ENCODE results near the gene LHFPL2. TPM values are rescaled to one million over a fixed set of nuclear protein-coding genes. Genes with fewer than 3 reads are reported as not detected.

Gene LHFPL2
- total RNA-seq, 1 experiment from 2014 or later: 4.8 TPM

DNA sequence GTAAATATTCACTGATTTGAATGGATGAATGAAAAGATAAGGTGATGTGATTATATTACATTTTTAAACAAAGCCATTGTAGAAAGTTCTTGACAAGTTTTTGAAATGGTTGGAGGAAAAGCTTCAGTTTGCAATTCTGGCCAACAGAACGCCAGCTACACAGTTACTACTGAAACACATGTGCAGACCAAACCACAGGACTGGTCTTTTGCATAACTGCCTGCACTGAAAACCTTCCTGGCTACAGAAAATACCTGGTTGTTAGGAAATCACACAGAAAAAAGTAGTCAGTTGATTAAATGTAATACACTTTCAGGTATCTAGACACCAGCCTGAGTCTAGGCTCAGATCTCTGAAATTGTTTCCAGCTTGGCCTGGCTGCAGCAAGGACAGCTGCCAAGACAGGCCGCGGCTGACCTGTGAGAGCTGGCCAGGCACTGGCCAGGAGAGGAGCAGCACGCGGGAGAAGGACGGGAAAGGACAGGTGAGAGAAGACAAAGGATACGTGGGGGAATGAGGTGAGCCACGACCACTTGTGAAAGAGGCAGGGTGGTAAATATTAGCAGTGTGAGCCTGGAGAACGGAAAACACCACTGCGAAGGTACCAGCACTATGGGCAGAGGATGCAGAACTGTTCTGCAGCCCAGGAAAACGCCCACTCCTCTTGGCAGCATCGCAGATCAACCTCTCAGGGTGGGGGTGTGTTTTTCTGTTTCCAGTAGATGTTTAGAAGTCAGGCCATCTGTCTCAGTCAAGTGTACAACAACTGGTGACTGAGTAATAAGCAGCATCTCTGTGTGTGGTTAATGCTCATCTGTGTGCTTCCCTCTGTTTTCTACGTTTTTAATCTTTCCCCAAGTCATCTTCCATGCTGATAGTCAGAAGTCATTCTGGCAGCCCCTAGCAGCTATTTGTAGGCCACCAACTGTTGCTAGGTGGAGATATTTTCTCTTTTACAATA lies 150.7 kb downstream of the LHFPL2 start:
- H3K79me2 ChIP-seq (ENCODE audit: low read length): no peaks in the 10 kb centered on the region

DNA sequence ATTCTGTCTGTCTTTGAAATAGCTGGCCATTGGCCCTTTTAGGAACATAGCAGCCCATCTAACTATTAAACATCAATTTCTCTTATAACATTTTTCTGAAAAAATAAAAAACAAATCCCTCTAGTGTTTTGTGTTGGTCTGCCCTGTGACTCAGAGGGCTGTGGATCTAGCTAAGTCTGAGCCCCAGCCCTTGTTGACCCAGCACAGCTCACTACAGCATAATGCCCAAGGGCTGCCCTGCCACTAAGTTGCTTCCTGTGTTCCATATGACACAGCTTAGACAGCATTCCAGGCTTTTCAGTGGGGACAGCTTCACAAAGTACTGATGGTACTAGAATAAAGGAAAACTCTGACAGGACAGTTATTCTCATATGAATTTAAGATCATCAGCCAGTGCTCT lies 152.2 kb downstream of the LHFPL2 start:
- no peak overlapping the region for H2AFZ ChIP-seq (ENCODE audit: low read length)
- no peak overlapping the region for H3K9ac ChIP-seq (ENCODE audit: low read length)
- no peak overlapping the region for H3K27ac ChIP-seq (ENCODE audit: low read length)
- H3K9me2 ChIP-seq (replicated peaks; ENCODE audit: insufficient read depth, low read length): no peaks in the 10 kb centered on the region
- no peaks in the 10 kb centered on the region for H3K79me2 ChIP-seq (ENCODE audit: low read length)
- no peaks in the 10 kb centered on the region for H3K27me3 ChIP-seq (ENCODE audit: low read length)
- H3K36me3 ChIP-seq (ENCODE audit: insufficient read depth, low read length): peaks cover 5% of the 10 kb centered on the region; the same call in 1 of the 2 replicates
- peaks cover 26% of the 10 kb centered on the region for H3K4me1 ChIP-seq (ENCODE audit: low read length)
- no peaks in the 10 kb centered on the region for H3K9me3 ChIP-seq (ENCODE audit: low read length)
- no peak overlapping the region for H3K4me2 ChIP-seq (ENCODE audit: low read depth, low read length, poor library complexity, severe bottlenecking)
- H4K20me1 ChIP-seq (ENCODE audit: insufficient read depth, low read depth, low read length): 0 out of 2 replicates have a peak, but pooled peaks cover 3% of the 10 kb centered on the region
- H3K4me3 ChIP-seq (ENCODE audit: low read length): no peak overlapping the region
- no peak for DNase-seq

More for the DNA sequence above, 150.7 kb downstream of the LHFPL2 start:
- H4K20me1 ChIP-seq (ENCODE audit: insufficient read depth, low read depth, low read length): 0 out of 2 replicates have a peak, but pooled peaks cover 3% of the 10 kb centered on the region
- H3K27ac ChIP-seq (ENCODE audit: low read length): no peak overlapping the region
- DNase-seq: no peak
- H3K36me3 ChIP-seq (ENCODE audit: insufficient read depth, low read length): peaks cover 5% of the 10 kb centered on the region; the same call in 1 of the 2 replicates
- H2AFZ ChIP-seq (ENCODE audit: low read length): no peak overlapping the region
- H3K9ac ChIP-seq (ENCODE audit: low read length): no peak overlapping the region
- no peaks in the 10 kb centered on the region for H3K9me3 ChIP-seq (ENCODE audit: low read length)
- no peaks in the 10 kb centered on the region for H3K27me3 ChIP-seq (ENCODE audit: low read length)
- H3K4me2 ChIP-seq (ENCODE audit: low read depth, low read length, poor library complexity, severe bottlenecking): peak overlapping the region; percentile 39
- H3K4me3 ChIP-seq (ENCODE audit: low read length): no peak overlapping the region; the same call in 1 of the 2 replicates
- peaks cover 41% of the 10 kb centered on the region for H3K4me1 ChIP-seq (ENCODE audit: low read length)
- no peaks in the 10 kb centered on the region for H3K9me2 ChIP-seq (replicated peaks; ENCODE audit: insufficient read depth, low read length)

DNA sequence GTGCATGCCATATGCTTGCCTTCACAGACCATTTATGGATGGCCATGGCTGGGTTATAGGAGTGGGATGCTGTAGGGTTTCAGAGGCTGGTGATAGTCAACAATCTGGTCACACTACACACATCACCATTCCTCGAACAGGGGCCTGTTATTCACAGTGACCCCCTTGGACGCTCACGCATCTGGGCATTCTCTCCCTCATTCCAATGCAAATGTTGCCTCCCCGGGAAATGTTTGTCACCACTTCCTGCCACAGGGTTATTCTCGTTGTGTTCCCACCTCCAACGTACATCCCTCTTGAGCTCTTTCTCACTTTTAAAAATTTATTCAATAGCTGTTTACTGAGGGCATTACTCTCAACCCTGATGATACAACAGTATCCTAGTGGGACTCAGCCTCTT lies 152.8 kb downstream of the LHFPL2 start:
- no peak overlapping the region for H2AFZ ChIP-seq (ENCODE audit: low read length)
- H3K36me3 ChIP-seq (ENCODE audit: insufficient read depth, low read length): peaks cover 5% of the 10 kb centered on the region; the same call in 1 of the 2 replicates
- H3K27me3 ChIP-seq (ENCODE audit: low read length): no peaks in the 10 kb centered on the region
- H3K4me3 ChIP-seq (ENCODE audit: low read length): no peak overlapping the region
- no peak overlapping the region for H3K4me2 ChIP-seq (ENCODE audit: low read depth, low read length, poor library complexity, severe bottlenecking)
- no peak overlapping the region for H3K9ac ChIP-seq (ENCODE audit: low read length)
- no peaks in the 10 kb centered on the region for H3K79me2 ChIP-seq (ENCODE audit: low read length)
- peaks cover 22% of the 10 kb centered on the region for H3K4me1 ChIP-seq (ENCODE audit: low read length)
- no peak overlapping the region for H3K27ac ChIP-seq (ENCODE audit: low read length)
- H4K20me1 ChIP-seq (ENCODE audit: insufficient read depth, low read depth, low read length): 0 out of 2 replicates have a peak, but pooled peaks cover 3% of the 10 kb centered on the region
- H3K9me3 ChIP-seq (ENCODE audit: low read length): no peaks in the 10 kb centered on the region
- H3K9me2 ChIP-seq (replicated peaks; ENCODE audit: insufficient read depth, low read length): no peaks in the 10 kb centered on the region
- DNase-seq: no peak

DNA sequence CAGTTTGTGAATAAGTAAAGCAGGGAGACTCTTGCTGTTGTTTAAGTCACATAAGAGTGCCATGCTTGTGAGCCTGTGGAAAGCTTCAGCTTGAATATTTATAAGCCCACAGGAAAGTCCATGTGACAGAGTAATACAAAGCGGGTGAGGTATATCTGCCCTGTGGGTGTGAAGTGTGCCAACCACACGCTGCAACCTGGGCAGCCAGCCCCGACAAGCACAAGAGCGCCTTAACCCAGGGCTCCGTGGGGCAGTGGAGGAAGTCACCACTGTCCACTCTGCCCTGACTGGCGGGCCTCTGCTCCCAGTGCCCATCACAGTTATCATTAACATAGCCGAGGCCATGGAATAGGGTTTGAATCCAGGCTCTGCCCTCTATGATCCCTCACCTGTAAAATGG lies 155.9 kb downstream of the LHFPL2 start:
- H3K79me2 ChIP-seq (ENCODE audit: low read length): no peaks in the 10 kb centered on the region
- no peak overlapping the region for H3K9ac ChIP-seq (ENCODE audit: low read length)
- H3K4me1 ChIP-seq (ENCODE audit: low read length): peaks cover 13% of the 10 kb centered on the region
- H3K27ac ChIP-seq (ENCODE audit: low read length): no peak overlapping the region
- no peaks in the 10 kb centered on the region for H3K9me2 ChIP-seq (replicated peaks; ENCODE audit: insufficient read depth, low read length)
- H3K36me3 ChIP-seq (ENCODE audit: insufficient read depth, low read length): peaks cover 10% of the 10 kb centered on the region
- no peak overlapping the region for H3K4me2 ChIP-seq (ENCODE audit: low read depth, low read length, poor library complexity, severe bottlenecking)
- no peaks in the 10 kb centered on the region for H3K9me3 ChIP-seq (ENCODE audit: low read length)
- no peak overlapping the region for H2AFZ ChIP-seq (ENCODE audit: low read length)
- no peak for DNase-seq
- no peak overlapping the region for H3K4me3 ChIP-seq (ENCODE audit: low read length)
- H4K20me1 ChIP-seq (ENCODE audit: insufficient read depth, low read depth, low read length): 0 out of 2 replicates have a peak, but pooled peaks cover 2% of the 10 kb centered on the region
- H3K27me3 ChIP-seq (ENCODE audit: low read length): no peaks in the 10 kb centered on the region

DNA sequence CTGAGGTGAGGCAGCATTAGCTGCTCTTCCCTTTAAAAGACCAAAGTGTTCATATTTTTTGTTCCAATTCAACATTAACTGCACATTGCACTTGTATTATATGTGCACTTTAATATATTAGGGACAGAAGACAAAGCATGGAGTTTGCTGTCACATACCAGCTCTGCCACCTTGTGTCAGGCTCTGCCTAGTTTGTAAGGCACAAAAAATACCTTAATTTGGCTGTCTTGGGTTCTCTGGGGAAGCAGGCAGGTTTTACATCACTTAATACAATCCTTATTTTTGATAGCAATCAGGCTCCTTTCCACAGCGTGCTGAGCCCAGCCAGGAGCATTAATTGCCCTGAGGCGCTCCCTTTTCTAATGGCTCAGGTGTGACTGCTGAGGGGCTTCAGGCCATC lies 156.3 kb downstream of the LHFPL2 start:
- Histone ChIP-seq H3K27me3 (ENCODE audit: low read length) (no peaks in the 10 kb centered on the region), H3K4me1 (ENCODE audit: low read length) (peaks cover 10% of the 10 kb centered on the region), H3K36me3 (ENCODE audit: insufficient read depth, low read length) (peaks cover 12% of the 10 kb centered on the region), H3K4me3 (ENCODE audit: low read length) (no peak overlapping the region), H3K9me2 (replicated peaks; ENCODE audit: insufficient read depth, low read length) (no peaks in the 10 kb centered on the region), H3K9ac (ENCODE audit: low read length) (no peak overlapping the region), H2AFZ (ENCODE audit: low read length) (no peak overlapping the region), H3K79me2 (ENCODE audit: low read length) (no peaks in the 10 kb centered on the region), H3K27ac (ENCODE audit: low read length) (no peak overlapping the region), H3K4me2 (ENCODE audit: low read depth, low read length, poor library complexity, severe bottlenecking) (no peak overlapping the region), H3K9me3 (ENCODE audit: low read length) (no peaks in the 10 kb centered on the region), H4K20me1 (ENCODE audit: insufficient read depth, low read depth, low read length) (no peaks in the 10 kb centered on the region)
- no peak for DNase-seq

DNA sequence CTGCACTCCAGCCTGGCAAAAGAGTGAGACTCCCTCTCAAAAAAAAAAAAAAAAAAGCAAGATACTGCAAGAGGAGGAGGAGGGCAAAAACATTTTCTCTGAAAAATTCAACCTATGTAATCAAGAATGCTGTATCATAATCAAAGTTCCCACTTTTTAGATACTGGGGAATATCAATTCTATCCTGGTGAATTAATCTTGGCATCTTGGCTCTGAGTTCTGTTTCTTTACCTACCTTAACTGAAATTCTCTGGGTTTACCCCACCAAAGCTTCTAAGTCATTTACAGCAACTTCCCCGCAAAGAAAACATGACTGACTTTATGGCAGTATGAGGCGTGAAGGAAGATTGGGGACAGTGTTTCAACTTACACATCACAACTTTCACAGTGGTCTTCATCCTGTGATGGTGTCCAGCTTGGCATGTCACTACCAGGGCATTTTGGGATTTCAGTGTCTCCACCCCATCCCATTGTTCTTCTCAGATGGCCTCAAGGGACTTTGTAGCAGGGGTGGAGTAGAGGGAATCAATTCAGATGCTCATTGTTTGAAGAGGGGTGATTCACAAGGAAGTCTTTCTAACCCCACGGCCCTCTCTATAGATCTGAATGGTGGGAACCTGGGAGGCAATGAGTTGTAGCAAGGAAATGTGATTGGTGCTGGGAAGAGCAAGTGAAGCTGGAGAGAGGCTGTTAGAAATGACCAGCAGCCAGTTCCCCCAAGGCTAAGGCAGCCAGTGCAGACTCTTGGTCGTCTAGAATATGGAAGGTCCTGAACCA lies 157.7 kb downstream of the LHFPL2 start:
- H3K4me3 ChIP-seq (ENCODE audit: low read length): no peak overlapping the region

DNA sequence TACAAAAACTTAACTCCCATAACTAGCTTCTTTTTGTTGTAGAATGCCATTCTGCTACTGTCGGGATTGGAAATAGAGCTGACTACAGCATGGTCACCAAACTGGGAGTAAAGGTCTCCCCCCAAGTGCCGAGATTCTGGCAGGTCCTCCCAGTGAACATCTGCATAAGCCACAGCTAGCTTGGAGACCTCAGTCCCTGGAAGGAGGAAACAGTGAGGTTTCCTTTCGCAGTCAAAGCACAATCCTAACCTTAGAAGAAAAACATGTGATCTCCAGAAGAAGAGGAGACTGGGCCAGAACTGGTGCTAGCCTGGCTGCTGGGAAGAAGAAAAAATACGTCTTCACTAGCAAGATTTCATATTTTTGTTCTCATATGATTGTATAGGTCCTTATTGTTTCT lies 160.7 kb downstream of the LHFPL2 start:
- Histone ChIP-seq H3K9me3 (ENCODE audit: low read length) (no peaks in the 10 kb centered on the region), H3K4me3 (ENCODE audit: low read length) (no peak overlapping the region), H3K9me2 (replicated peaks; ENCODE audit: insufficient read depth, low read length) (no peaks in the 10 kb centered on the region), H3K9ac (ENCODE audit: low read length) (no peak overlapping the region), H2AFZ (ENCODE audit: low read length) (no peak overlapping the region), H3K79me2 (ENCODE audit: low read length) (no peaks in the 10 kb centered on the region), H3K27ac (ENCODE audit: low read length) (no peak overlapping the region), H3K4me2 (ENCODE audit: low read depth, low read length, poor library complexity, severe bottlenecking) (no peak overlapping the region), H3K4me1 (ENCODE audit: low read length) (peaks cover 33% of the 10 kb centered on the region), H3K27me3 (ENCODE audit: low read length) (no peaks in the 10 kb centered on the region), H4K20me1 (ENCODE audit: insufficient read depth, low read depth, low read length) (no peaks in the 10 kb centered on the region), H3K36me3 (ENCODE audit: insufficient read depth, low read length) (peaks cover 18% of the 10 kb centered on the region)
- DNase-seq: no peak

More for the DNA sequence above, 157.7 kb downstream of the LHFPL2 start:
- no peaks in the 10 kb centered on the region for H3K79me2 ChIP-seq (ENCODE audit: low read length)
- H4K20me1 ChIP-seq (ENCODE audit: insufficient read depth, low read depth, low read length): no peaks in the 10 kb centered on the region
- H3K4me2 ChIP-seq (ENCODE audit: low read depth, low read length, poor library complexity, severe bottlenecking): no peak overlapping the region
- peaks cover 4% of the 10 kb centered on the region; the same call in 1 of the 2 replicates for H3K4me1 ChIP-seq (ENCODE audit: low read length)
- DNase-seq: no peak
- H3K9ac ChIP-seq (ENCODE audit: low read length): no peak overlapping the region
- no peak overlapping the region for H3K27ac ChIP-seq (ENCODE audit: low read length)
- no peaks in the 10 kb centered on the region for H3K9me2 ChIP-seq (replicated peaks; ENCODE audit: insufficient read depth, low read length)
- no peak overlapping the region for H2AFZ ChIP-seq (ENCODE audit: low read length)
- H3K36me3 ChIP-seq (ENCODE audit: insufficient read depth, low read length): peaks cover 22% of the 10 kb centered on the region
- H3K9me3 ChIP-seq (ENCODE audit: low read length): no peaks in the 10 kb centered on the region
- no peaks in the 10 kb centered on the region for H3K27me3 ChIP-seq (ENCODE audit: low read length)

DNA sequence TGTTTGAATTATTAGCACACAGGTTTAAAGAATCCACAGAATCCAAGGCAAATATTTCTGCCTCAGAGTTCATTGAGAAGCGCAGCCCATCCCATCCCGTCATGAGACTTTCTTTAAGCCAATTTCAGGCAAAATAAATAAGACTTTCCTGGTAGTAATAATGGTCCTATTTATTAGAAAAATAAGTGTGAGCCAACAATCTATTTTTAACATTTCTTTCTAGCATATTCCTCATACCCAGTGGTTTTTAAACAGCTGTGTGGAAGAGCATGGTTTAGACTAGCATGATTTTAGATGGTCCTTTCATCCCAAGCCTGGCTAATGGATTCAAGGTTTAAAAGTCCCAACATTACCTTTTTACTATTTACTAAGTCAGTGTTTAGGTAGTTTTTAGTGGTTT lies 162.4 kb downstream of the LHFPL2 start:
- Histone ChIP-seq H3K4me3 (ENCODE audit: low read length) (no peak overlapping the region), H3K79me2 (ENCODE audit: low read length) (no peaks in the 10 kb centered on the region), H4K20me1 (ENCODE audit: insufficient read depth, low read depth, low read length) (no peaks in the 10 kb centered on the region), H3K9me3 (ENCODE audit: low read length) (no peaks in the 10 kb centered on the region), H3K36me3 (ENCODE audit: insufficient read depth, low read length) (peaks cover 18% of the 10 kb centered on the region), H3K27ac (ENCODE audit: low read length) (no peak overlapping the region), H2AFZ (ENCODE audit: low read length) (no peak overlapping the region), H3K27me3 (ENCODE audit: low read length) (no peaks in the 10 kb centered on the region), H3K9ac (ENCODE audit: low read length) (no peak overlapping the region), H3K4me1 (ENCODE audit: low read length) (peaks cover 37% of the 10 kb centered on the region), H3K4me2 (ENCODE audit: low read depth, low read length, poor library complexity, severe bottlenecking) (no peak overlapping the region), H3K9me2 (replicated peaks; ENCODE audit: insufficient read depth, low read length) (no peaks in the 10 kb centered on the region)
- no peak for DNase-seq
